IMR-90 (cell line): ENCODE results near the gene STOML1. TPM values are rescaled to one million over a fixed set of nuclear protein-coding genes. Genes with fewer than 3 reads are reported as not detected.

Experiments used
- ATAC-seq: fragments of 200-7000 bp; cut with Tn5 transposase; 2 replicates; pipeline ENCODE4 v1.9.1; 2020; ENCODE audit warnings: low read depth, mild to moderate bottlenecking, moderate library complexity
- BruUV-seq: library from RNA; stranded (reverse); fragments of 400-500 nt; replicated peaks from 2 replicates; lab custom pipeline; 2021; lab: Mats Ljungman, UMichigan
- CTCF ChIA-PET: fragments of 300-600 bp; formaldehyde crosslinking; extraction: SDS; loops from one replicate; lab custom pipeline; 2021; ENCODE audit warnings: antibody characterized with exemption; lab: Yijun Ruan, JAX
- POLR2A ChIA-PET: fragments of 300-600 bp; sonication (Branson Sonifier 250); formaldehyde crosslinking; loops from one replicate; lab custom pipeline; 2022; ENCODE audit warnings: antibody characterized with exemption; ENCODE audit not compliant: unreplicated experiment; lab: Charles Lee
- DNase-seq: peaks from one replicate; pipeline ENCODE4 v3.0.0; 2013
- H2AFZ ChIP-seq: replicated peaks from 2 replicates; pipeline ENCODE3; 2013; ENCODE audit warnings: low read length, mild to moderate bottlenecking; ENCODE audit not compliant: poor library complexity
- H2AK5ac ChIP-seq: 2 replicates; pipeline ENCODE4 v1.6.1; 2013; ENCODE audit warnings: low read depth, low read length, inconsistent platforms
- H2AK9ac ChIP-seq: replicated peaks from 2 replicates; pipeline ENCODE3; 2013; ENCODE audit warnings: mild to moderate bottlenecking, low read depth, low read length, moderate library complexity; ENCODE audit not compliant: poor library complexity
- H2BK120ac ChIP-seq: 2 replicates; pipeline ENCODE4 v1.6.1; 2013; ENCODE audit warnings: low read depth, low read length, inconsistent platforms
- H2BK15ac ChIP-seq: 3 replicates; pipeline ENCODE4 v1.6.1; 2013; ENCODE audit warnings: low read depth, low read length, inconsistent platforms
- H2BK20ac ChIP-seq: 2 replicates; pipeline ENCODE4 v1.6.1; 2013; ENCODE audit warnings: low read depth, mild to moderate bottlenecking, inconsistent platforms, low read length, moderate library complexity
- H2BK5ac ChIP-seq: 2 replicates; pipeline ENCODE4 v1.6.1; 2013; ENCODE audit warnings: mild to moderate bottlenecking, low read depth, low read length, inconsistent platforms; ENCODE audit not compliant: poor library complexity, severe bottlenecking
- H3K14ac ChIP-seq: replicated peaks from 2 replicates; pipeline ENCODE4 v1.6.1; 2013; ENCODE audit warnings: low read depth, low read length, inconsistent platforms
- H3K18ac ChIP-seq: 2 replicates; pipeline ENCODE4 v1.6.1; 2013; ENCODE audit warnings: low read depth, low read length, control low read depth
- H3K23ac ChIP-seq: 2 replicates; pipeline ENCODE4 v1.6.1; 2013; ENCODE audit warnings: low read depth, low read length, inconsistent platforms
- H3K27ac ChIP-seq: 2 replicates; pipeline ENCODE4 v1.5.1; 2013; ENCODE audit warnings: mild to moderate bottlenecking, control low read depth, low read length; ENCODE audit not compliant: insufficient read depth
- H3K27me3 ChIP-seq: 2 replicates; pipeline ENCODE4 v1.6.1; 2013; ENCODE audit warnings: low read length; ENCODE audit not compliant: control insufficient read depth, insufficient read depth
- H3K36me3 ChIP-seq: 2 replicates; pipeline ENCODE4 v1.6.1; 2013; ENCODE audit warnings: low read length, mixed read lengths; ENCODE audit not compliant: control insufficient read depth, insufficient read depth
- H3K4ac ChIP-seq: 2 replicates; pipeline ENCODE4 v1.6.1; 2013; ENCODE audit warnings: low read depth, low read length, inconsistent platforms
- H3K4me1 ChIP-seq: 2 replicates; pipeline ENCODE4 v1.6.1; 2013; ENCODE audit warnings: low read length, mixed read lengths; ENCODE audit not compliant: control insufficient read depth, insufficient read depth
- H3K4me2 ChIP-seq: 2 replicates; pipeline ENCODE4 v1.6.1; 2013; ENCODE audit warnings: low read depth, mild to moderate bottlenecking, control low read depth, low read length, moderate library complexity
- H3K4me3 ChIP-seq: 2 replicates; pipeline ENCODE4 v1.5.1; 2013; ENCODE audit warnings: low read depth, mild to moderate bottlenecking, control low read depth, low read length, moderate library complexity; ENCODE audit not compliant: insufficient read depth
- H3K56ac ChIP-seq: 2 replicates; pipeline ENCODE4 v1.6.1; 2013; ENCODE audit warnings: low read length, inconsistent platforms; ENCODE audit not compliant: insufficient read depth; ENCODE audit errors: extremely low read depth
- H3K79me1 ChIP-seq, 2 experiments: 2 replicates each; pipeline ENCODE4 v1.6.1; 2013; ENCODE audit warnings: low read length in 2 of 2, inconsistent platforms in 1 of 2, low read depth in 1 of 2
- H3K9ac ChIP-seq: 2 replicates; pipeline ENCODE4 v1.6.1; 2013; ENCODE audit warnings: low read depth, low read length, control low read depth
- H3K9me1 ChIP-seq: 2 replicates; pipeline ENCODE4 v1.6.1; 2013; ENCODE audit warnings: low read length, inconsistent platforms; ENCODE audit not compliant: insufficient read depth
- H3K9me3 ChIP-seq: 2 replicates; pipeline ENCODE4 v1.6.1; 2013; ENCODE audit warnings: low read length; ENCODE audit not compliant: control insufficient read depth, insufficient read depth
- H4K20me1 ChIP-seq: 2 replicates; pipeline ENCODE4 v1.6.1; 2013; ENCODE audit warnings: low read length, inconsistent platforms; ENCODE audit not compliant: insufficient read depth
- H4K5ac ChIP-seq: 2 replicates; pipeline ENCODE4 v1.6.1; 2013; ENCODE audit warnings: mild to moderate bottlenecking, low read depth, low read length, control low read depth
- H4K8ac ChIP-seq, 2 experiments: 2 replicates each; pipeline ENCODE4 v1.6.1; 2013; ENCODE audit warnings: low read depth in 2 of 2, low read length in 2 of 2, control low read depth in 1 of 2, inconsistent platforms in 1 of 2
- H4K91ac ChIP-seq: 2 replicates; pipeline ENCODE4 v1.6.1; 2013; ENCODE audit warnings: low read depth, low read length, inconsistent platforms; ENCODE audit not compliant: insufficient read depth
- CEBPB ChIP-seq: IDR thresholded peaks from 2 replicates; pipeline ENCODE4 v1.6.1; 2012; ENCODE audit warnings: low read depth, low read length, improper control_type of control experiment
- FOS ChIP-seq: fragments of 150-350 bp; IDR thresholded peaks from 2 replicates; pipeline ENCODE4 v1.6.1; 2016; ENCODE audit warnings: low read depth, low read length
- MAFK ChIP-seq: IDR thresholded peaks from 2 replicates; pipeline ENCODE4 v1.6.1; 2012; ENCODE audit warnings: low read depth, low read length, improper control_type of control experiment
- MAZ ChIP-seq: IDR thresholded peaks from 2 replicates; pipeline ENCODE4 v1.6.1; 2012; ENCODE audit warnings: low read depth, mild to moderate bottlenecking, low read length, improper control_type of control experiment, moderate library complexity, borderline replicate concordance
- MXI1 ChIP-seq: IDR thresholded peaks from 2 replicates; pipeline ENCODE4 v1.6.1; 2012; ENCODE audit warnings: low read depth, mild to moderate bottlenecking, low read length, moderate library complexity, borderline replicate concordance
- POLR2A ChIP-seq: IDR thresholded peaks from 2 replicates; pipeline ENCODE4 v1.6.1; 2012; ENCODE audit warnings: mild to moderate bottlenecking, low read depth, low read length
- RAD21 ChIP-seq: IDR thresholded peaks from 2 replicates; pipeline ENCODE4 v1.6.1; 2012; ENCODE audit warnings: low read length, improper control_type of control experiment
- RCOR1 ChIP-seq: IDR thresholded peaks from 2 replicates; pipeline ENCODE4 v1.6.1; 2012; ENCODE audit warnings: mild to moderate bottlenecking, low read length, improper control_type of control experiment; ENCODE audit not compliant: insufficient replicate concordance
- SMC3 ChIP-seq: fragments of 150-350 bp; IDR thresholded peaks from 2 replicates; pipeline ENCODE4 v1.6.1; 2016; ENCODE audit warnings: low read depth, mild to moderate bottlenecking, antibody characterized with exemption, low read length, moderate library complexity
- WGBS, 2 experiments: methylation state at CpG; one replicate each; pipeline versions ENCODE4 v1.1.5 to v1.1.7; 2013; ENCODE audit warnings: missing lambda C conversion rate in 2 of 2; ENCODE audit not compliant: insufficient read length in 1 of 2; ENCODE audit errors: extremely low coverage in 2 of 2; 5-methylcytosine and 5-hydroxymethylcytosine counted together
- dilution Hi-C: fragments of 300-500 bp; cut with HindIII; formaldehyde crosslinking; loops from one replicate; pipeline ENCODE4 v1.14.3; 2018; ENCODE audit warnings: low sequenced_read_pairs; ENCODE audit not compliant: unreplicated experiment
- in situ Hi-C: fragments of 300-500 bp; cut with MboI; formaldehyde crosslinking; loops from 3 replicates; pipeline ENCODE4 v1.14.3; 2019; ENCODE audit warnings: low sequenced_read_pairs, inconsistent platforms, mixed read lengths
- intact Hi-C: fragments of 100-400 bp; cut with micrococcal nuclease; formaldehyde crosslinking; loops from 2 replicates; pipeline ENCODE4 v1.10.0; 2022
- polyA plus RNA-seq, 3 experiments: library from polyadenylated mRNA; depleted of rRNA; stranded (reverse); fragments of >200 nt; gene quantifications; 2 replicates each; pipeline ENCODE4 v1.2.3, GENCODE V29; 2012; ENCODE audit warnings: low replicate concordance in 1 of 3
- total RNA-seq: library from RNA; depleted of rRNA; stranded (reverse); fragments of >200 nt; gene quantifications from 2 replicates; pipeline ENCODE4 v1.2.3, GENCODE V29; 2012
- TF ChIP-seq, protein P1 (sequence below): conservative IDR thresholded peaks from 2 replicates; pipeline ENCODE4 v1.5.1; 2012; ENCODE audit warnings: mild to moderate bottlenecking, low read depth, low read length, improper control_type of control experiment
- TF ChIP-seq, protein P2 (sequence below): fragments of 150-350 bp; IDR thresholded peaks from 2 replicates; pipeline ENCODE4 v1.6.1; 2016; ENCODE audit warnings: low read depth, mild to moderate bottlenecking, low read length, moderate library complexity, borderline replicate concordance

The STOML1 gene
- total and polyA plus RNA-seq, 2 of the 4 experiments (the other 2 are of a cell fraction): 11.8 to 21.2 TPM

DNA sequence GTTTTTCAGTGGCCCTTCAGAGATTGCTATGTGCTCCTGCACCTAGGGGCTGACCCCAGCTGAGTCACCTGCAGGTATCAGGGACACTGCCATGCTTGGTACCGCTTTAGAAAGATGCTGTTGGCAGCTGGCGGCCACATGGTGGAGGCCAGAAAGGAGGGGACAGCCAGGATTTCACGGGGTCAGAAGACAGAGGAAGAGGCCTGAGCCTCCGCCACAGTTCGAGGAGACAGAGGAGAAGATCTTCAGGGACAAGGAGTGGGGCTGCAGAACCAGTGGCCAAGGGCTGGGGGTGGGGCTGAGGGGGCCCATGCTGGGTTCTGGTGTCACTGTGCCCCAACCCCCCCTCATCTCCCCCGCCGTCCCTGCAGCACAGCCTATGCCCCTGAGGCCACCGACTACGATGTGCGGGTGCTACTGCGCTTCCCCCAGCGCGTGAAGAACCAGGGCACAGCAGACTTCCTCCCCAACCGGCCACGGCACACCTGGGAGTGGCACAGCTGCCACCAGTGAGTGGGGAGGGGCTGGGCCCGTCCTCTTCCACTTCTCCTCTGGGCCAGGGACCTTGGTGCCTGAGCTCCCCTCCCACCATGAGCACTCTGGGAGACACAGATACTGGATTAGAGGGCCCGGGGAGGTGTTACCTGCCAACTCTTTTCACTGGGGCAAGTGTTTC lies 45.9 kb downstream of the STOML1 start:
- no peak overlapping the region for H2BK20ac ChIP-seq
- H3K9me3 ChIP-seq: no peaks in the 10 kb centered on the region
- H3K4ac ChIP-seq: no peak overlapping the region
- no peak overlapping the region for H3K4me2 ChIP-seq
- no peak overlapping the region for H3K27ac ChIP-seq
- BruUV-seq: no TSS peak
- H4K20me1 ChIP-seq: 0 out of 2 replicates have a peak, but pooled peaks cover 2% of the 10 kb centered on the region
- WGBS, 2 experiments: 93% methylated on average over 11 of the region's 17 CpGs; no CpG with 5 or more reads in 1 of the 2 experiments
- no peak for DNase-seq
- no peak overlapping the region for H3K23ac ChIP-seq
- H3K18ac ChIP-seq: no peak overlapping the region
- H2BK5ac ChIP-seq: no peak overlapping the region
- H2BK120ac ChIP-seq: no peak overlapping the region
- no peak overlapping the region for H2AFZ ChIP-seq
- intact Hi-C loops (no loop called here), in situ Hi-C loops (no loop called here), dilution Hi-C loops (no loop called here)
- H3K27me3 ChIP-seq: no peaks in the 10 kb centered on the region
- no peak overlapping the region for H4K8ac ChIP-seq
- ChIA-PET CTCF (no interaction called here), POLR2A (no interaction called here)
- H3K9me1 ChIP-seq: peaks cover 7% of the 10 kb centered on the region
- no peak overlapping the region for H4K5ac ChIP-seq
- no peak overlapping the region for H3K9ac ChIP-seq
- peaks cover 13% of the 10 kb centered on the region for H3K4me1 ChIP-seq
- H3K56ac ChIP-seq: no peak overlapping the region
- TF ChIP-seq, protein P1, sequence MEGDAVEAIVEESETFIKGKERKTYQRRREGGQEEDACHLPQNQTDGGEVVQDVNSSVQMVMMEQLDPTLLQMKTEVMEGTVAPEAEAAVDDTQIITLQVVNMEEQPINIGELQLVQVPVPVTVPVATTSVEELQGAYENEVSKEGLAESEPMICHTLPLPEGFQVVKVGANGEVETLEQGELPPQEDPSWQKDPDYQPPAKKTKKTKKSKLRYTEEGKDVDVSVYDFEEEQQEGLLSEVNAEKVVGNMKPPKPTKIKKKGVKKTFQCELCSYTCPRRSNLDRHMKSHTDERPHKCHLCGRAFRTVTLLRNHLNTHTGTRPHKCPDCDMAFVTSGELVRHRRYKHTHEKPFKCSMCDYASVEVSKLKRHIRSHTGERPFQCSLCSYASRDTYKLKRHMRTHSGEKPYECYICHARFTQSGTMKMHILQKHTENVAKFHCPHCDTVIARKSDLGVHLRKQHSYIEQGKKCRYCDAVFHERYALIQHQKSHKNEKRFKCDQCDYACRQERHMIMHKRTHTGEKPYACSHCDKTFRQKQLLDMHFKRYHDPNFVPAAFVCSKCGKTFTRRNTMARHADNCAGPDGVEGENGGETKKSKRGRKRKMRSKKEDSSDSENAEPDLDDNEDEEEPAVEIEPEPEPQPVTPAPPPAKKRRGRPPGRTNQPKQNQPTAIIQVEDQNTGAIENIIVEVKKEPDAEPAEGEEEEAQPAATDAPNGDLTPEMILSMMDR: no peak
- TF ChIP-seq RCOR1 (no peak), CEBPB (no peak), MAFK (no peak), RAD21 (no peak), SMC3 (no peak), MAZ (no peak), FOS (no peak), MXI1 (no peak), POLR2A (no peak)
- TF ChIP-seq, protein P2, sequence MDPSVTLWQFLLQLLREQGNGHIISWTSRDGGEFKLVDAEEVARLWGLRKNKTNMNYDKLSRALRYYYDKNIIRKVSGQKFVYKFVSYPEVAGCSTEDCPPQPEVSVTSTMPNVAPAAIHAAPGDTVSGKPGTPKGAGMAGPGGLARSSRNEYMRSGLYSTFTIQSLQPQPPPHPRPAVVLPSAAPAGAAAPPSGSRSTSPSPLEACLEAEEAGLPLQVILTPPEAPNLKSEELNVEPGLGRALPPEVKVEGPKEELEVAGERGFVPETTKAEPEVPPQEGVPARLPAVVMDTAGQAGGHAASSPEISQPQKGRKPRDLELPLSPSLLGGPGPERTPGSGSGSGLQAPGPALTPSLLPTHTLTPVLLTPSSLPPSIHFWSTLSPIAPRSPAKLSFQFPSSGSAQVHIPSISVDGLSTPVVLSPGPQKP: no peak
- ATAC-seq: no peak
- H3K14ac ChIP-seq: no peak overlapping the region
- no peak overlapping the region for H2AK9ac ChIP-seq
- no peak overlapping the region for H2BK15ac ChIP-seq
- peaks cover 63% of the 10 kb centered on the region for H3K36me3 ChIP-seq
- peaks cover 20 to 38% of the 10 kb centered on the region in 2 experiments for H3K79me1 ChIP-seq
- no peak overlapping the region for H3K4me3 ChIP-seq
- no peak overlapping the region for H4K91ac ChIP-seq
- H2AK5ac ChIP-seq: no peak overlapping the region
